Liver (tissue), 9 donors: ENCODE results near the gene TARBP1. TPM values are rescaled to one million over a fixed set of nuclear protein-coding genes. Genes with fewer than 3 reads are reported as not detected.

Source experiments
- DNase-seq: peaks from one replicate; pipeline ENCODE4 v3.0.0-alpha.2; 2017; ENCODE audit warnings: low spot score
- H3K27ac ChIP-seq, 2 donors: one replicate each; pipeline ENCODE4 v1.7.0; 2013; ENCODE audit warnings: inconsistent platforms in 2 of 2, low read length in 2 of 2, control low read depth in 1 of 2, low read depth in 1 of 2, mild to moderate bottlenecking in 1 of 2
- H3K27me3 ChIP-seq, 4 donors: one replicate each; pipeline versions ENCODE4 v1.6.1 to v1.7.0; 2013; ENCODE audit warnings: low read length in 3 of 4, inconsistent platforms in 1 of 4, mild to moderate bottlenecking in 1 of 4, moderate library complexity in 1 of 4; ENCODE audit not compliant: control insufficient read depth in 4 of 4, insufficient read depth in 4 of 4
- H3K36me3 ChIP-seq, 4 donors: one replicate each; pipeline versions ENCODE4 v1.6.1 to v1.7.0; 2013; ENCODE audit warnings: low read length in 3 of 4, mild to moderate bottlenecking in 3 of 4, low read depth in 1 of 4, moderate library complexity in 1 of 4; ENCODE audit not compliant: control insufficient read depth in 4 of 4, insufficient read depth in 3 of 4
- H3K4me1 ChIP-seq, 4 donors: one replicate each; pipeline versions ENCODE4 v1.6.1 to v1.7.0; 2013; ENCODE audit warnings: low read length in 3 of 4, mild to moderate bottlenecking in 3 of 4, moderate library complexity in 1 of 4; ENCODE audit not compliant: control insufficient read depth in 4 of 4, insufficient read depth in 4 of 4
- H3K4me3 ChIP-seq, 3 donors: one replicate each; pipeline versions ENCODE4 v1.6.1 to v1.7.0; 2013; ENCODE audit warnings: low read length in 3 of 3, control low read depth in 1 of 3, low read depth in 1 of 3, mild to moderate bottlenecking in 1 of 3
- H3K9ac ChIP-seq, 2 donors: one replicate each; pipeline ENCODE4 v1.7.0; 2013; ENCODE audit warnings: low read length in 2 of 2, mild to moderate bottlenecking in 2 of 2, moderate library complexity in 2 of 2, control low read depth in 1 of 2, low read depth in 1 of 2
- H3K9me3 ChIP-seq, 4 donors: one replicate each; pipeline versions ENCODE4 v1.6.1 to v1.7.0; 2013; ENCODE audit warnings: low read length in 3 of 4; ENCODE audit not compliant: control insufficient read depth in 4 of 4
- ATF3 ChIP-seq: IDR thresholded peaks from 2 replicates; pipeline ENCODE4 v1.6.1; 2016; ENCODE audit warnings: antibody characterized with exemption
- CTCF ChIP-seq: fragments of 150-350 bp; IDR thresholded peaks from 2 replicates; pipeline ENCODE4 v1.5.1; 2017; ENCODE audit warnings: improper control_type of control experiment, low read depth, low read length; ENCODE audit not compliant: missing input control
- EGR1 ChIP-seq, 2 donors: IDR thresholded peaks; 2 replicates each; pipeline ENCODE4 v1.6.1; 2016 to 2018; ENCODE audit warnings: antibody characterized with exemption in 2 of 2, low read depth in 2 of 2
- FOXA1 ChIP-seq: IDR thresholded peaks from 2 replicates; pipeline ENCODE4 v1.6.1; 2016; ENCODE audit warnings: antibody characterized with exemption
- FOXA2 ChIP-seq: IDR thresholded peaks from 2 replicates; pipeline ENCODE4 v1.6.1; 2016; ENCODE audit warnings: antibody characterized with exemption
- GABPA ChIP-seq, 2 donors: IDR thresholded peaks in 1 of 2; conservative IDR thresholded peaks in 1 of 2; 2 replicates each; pipeline ENCODE4 v1.6.1; 2016; ENCODE audit warnings: antibody characterized with exemption in 2 of 2, mild to moderate bottlenecking in 1 of 2, moderate library complexity in 1 of 2
- HNF4G ChIP-seq: IDR thresholded peaks from 2 replicates; pipeline ENCODE4 v1.6.1; 2016; ENCODE audit warnings: antibody characterized with exemption
- JUND ChIP-seq, 2 donors: IDR thresholded peaks; 2 replicates each; pipeline ENCODE4 v1.6.1; 2016; ENCODE audit warnings: antibody characterized with exemption in 2 of 2
- MAX ChIP-seq: IDR thresholded peaks from 2 replicates; pipeline ENCODE4 v1.6.1; 2016; ENCODE audit warnings: antibody characterized with exemption
- NR2F2 ChIP-seq: IDR thresholded peaks from 2 replicates; pipeline ENCODE4 v1.6.1; 2016; ENCODE audit warnings: antibody characterized with exemption
- RAD21 ChIP-seq, 2 donors: IDR thresholded peaks; 2 replicates each; pipeline ENCODE4 v1.6.1; 2016; ENCODE audit warnings: antibody characterized with exemption in 2 of 2, mild to moderate bottlenecking in 2 of 2
- REST ChIP-seq: IDR thresholded peaks from 2 replicates; pipeline ENCODE4 v1.6.1; 2016; ENCODE audit warnings: antibody characterized with exemption, mild to moderate bottlenecking
- RXRA ChIP-seq, 2 donors: IDR thresholded peaks; 2 replicates each; pipeline ENCODE4 v1.6.1; 2017 to 2018; ENCODE audit warnings: antibody characterized with exemption in 2 of 2, mild to moderate bottlenecking in 1 of 2
- SP1 ChIP-seq: IDR thresholded peaks from 2 replicates; pipeline ENCODE4 v1.6.1; 2018; ENCODE audit warnings: antibody characterized with exemption, mild to moderate bottlenecking
- TAF1 ChIP-seq: conservative IDR thresholded peaks from 2 replicates; pipeline ENCODE4 v1.6.1; 2016; ENCODE audit warnings: antibody characterized with exemption, mild to moderate bottlenecking
- YY1 ChIP-seq: IDR thresholded peaks from 2 replicates; pipeline ENCODE4 v1.6.1; 2016; ENCODE audit warnings: antibody characterized with exemption, mild to moderate bottlenecking
- ZBTB33 ChIP-seq: IDR thresholded peaks from 2 replicates; pipeline ENCODE4 v1.6.1; 2016; ENCODE audit warnings: antibody characterized with exemption
- WGBS: extraction: QIAGEN DNeasy Blood & Tissue Kit; methylation state at CpG from one replicate; pipeline ENCODE4 v1.1.7; 2013; 5-methylcytosine and 5-hydroxymethylcytosine counted together
- polyA plus RNA-seq, 2 donors: library from polyadenylated mRNA; stranded (reverse) in 1 of 2; unstranded in 1 of 2; fragments of 200-250 nt in 1 of 2; fragments of >200 nt in 1 of 2; fragmentation: Nextera tagmentation in 1 of 2; extraction: Ambion mirVana in 1 of 2; gene quantifications; one replicate each; pipeline versions ENCODE4 v1.2.1 to v1.2.3, GENCODE V29; 2013 to 2015
- total RNA-seq, 2 donors: library from RNA; depleted of rRNA; stranded (reverse); fragments of >200 nt; gene quantifications; one replicate each; pipeline ENCODE4 v1.2.3, GENCODE V29; 2014
- donor health status: healthy.
- donor health status: healthy.
- donor health status: healthy.
- donor health status: healthy.
- donor health status: healthy.

The TARBP1 gene
- total and polyA plus RNA-seq, 4 donors = 4.1 to 17.6 (median 9.1) TPM

- Histone ChIP-seq H3K27ac (no peak overlapping the region), H3K4me3 (no peak overlapping the region), H3K9ac (no peak overlapping the region), H3K4me1 (no peaks in the 10 kb centered on the region), H3K9me3 (peaks cover 0 to 3% (median 0%) of the 10 kb centered on the region in 4 donors), H3K27me3 (peaks cover 0 to 2% (median 0%) of the 10 kb centered on the region in 4 donors), H3K36me3 (no peaks in the 10 kb centered on the region)
- 45% methylated on average over 4 of the region's 4 CpGs for WGBS
- no peak for DNase-seq
- no peak for TF ChIP-seq EGR1 (IDR thresholded peaks at IDR 0.05; ENCODE audit: low read depth in 2 of 2)
- no peak for TF ChIP-seq NR2F2
- no peak for TF ChIP-seq JUND (IDR thresholded peaks at IDR 0.05)
- TF ChIP-seq ZBTB33 = no peak
- no peak for TF ChIP-seq MAX
- no peak for TF ChIP-seq RAD21 (IDR thresholded peaks at IDR 0.05)
- TF ChIP-seq YY1 = no peak
- TF ChIP-seq HNF4G = no peak
These were observed 130.0 kb downstream of the TARBP1 start for GRCh38 chr1:234348964-234349363.

- H3K36me3 ChIP-seq = no peaks in the 10 kb centered on the region
- H3K9ac ChIP-seq = no peak overlapping the region
- H3K27me3 ChIP-seq = peaks cover 0 to 2% (median 0%) of the 10 kb centered on the region in 4 donors
- no peaks in the 10 kb centered on the region for H3K9me3 ChIP-seq
- WGBS = 100% methylated on average over 1 of the region's 1 CpG
- no peak overlapping the region for H3K27ac ChIP-seq
- peaks cover 0 to 5% (median 0%) of the 10 kb centered on the region in 4 donors for H3K4me1 ChIP-seq
- DNase-seq = no peak
- no peak overlapping the region for H3K4me3 ChIP-seq
- no peak for TF ChIP-seq FOXA1
- no peak for TF ChIP-seq YY1
- no peak for TF ChIP-seq TAF1
- TF ChIP-seq RAD21 (IDR thresholded peaks at IDR 0.05) = no peak
- TF ChIP-seq FOXA2 = no peak
- no peak for TF ChIP-seq NR2F2
- no peak for TF ChIP-seq CTCF
- no peak for TF ChIP-seq JUND (IDR thresholded peaks at IDR 0.05)
- no peak for TF ChIP-seq ATF3
- no peak for TF ChIP-seq REST
- TF ChIP-seq SP1 = no peak
- TF ChIP-seq EGR1 (IDR thresholded peaks at IDR 0.05; ENCODE audit: low read depth in 2 of 2) = no peak
- no peak for TF ChIP-seq ZBTB33
- no peak for TF ChIP-seq GABPA (IDR thresholded peaks at IDR 0.05 in 1 of 2, conservative IDR thresholded peaks at IDR 0.05 in 1 of 2)
- TF ChIP-seq RXRA (IDR thresholded peaks at IDR 0.05) = no peak
These were observed 133.7 kb downstream of the TARBP1 start for GRCh38 chr1:234345237-234345636.
